ENCODE results near the gene PCDHA2. TPM values are rescaled to one million over a fixed set of nuclear protein-coding genes. Genes with fewer than 3 reads are reported as not detected.
"Not testable (repeated sequence)": the region's sequence is repeated elsewhere in the genome, so short reads cannot be mapped to it uniquely, and the experiment has no call there.

PCDHA2 gene
- total RNA-seq, 3 donors from 2014 or later: 0.32 TPM; not detected in 2

DNA sequence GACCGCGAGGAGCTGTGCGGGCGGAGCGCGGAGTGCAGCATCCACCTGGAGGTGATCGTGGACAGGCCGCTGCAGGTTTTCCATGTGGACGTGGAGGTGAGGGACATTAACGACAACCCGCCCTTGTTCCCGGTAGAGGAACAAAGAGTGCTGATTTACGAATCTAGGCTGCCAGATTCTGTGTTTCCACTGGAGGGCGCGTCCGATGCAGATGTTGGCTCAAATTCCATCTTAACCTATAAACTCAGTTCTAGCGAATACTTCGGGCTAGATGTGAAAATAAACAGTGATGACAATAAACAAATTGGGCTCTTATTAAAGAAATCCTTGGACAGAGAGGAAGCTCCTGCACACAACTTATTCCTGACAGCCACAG is 33.7 kb downstream of the PCDHA2 start:
- Histone ChIP-seq H3K36me3 (ENCODE audit: low read depth) (no peaks in the 10 kb centered on the region), H3K4me3 (no peak overlapping the region), H3K9me3 (peaks cover 39% of the 10 kb centered on the region), H3K4me1 (ENCODE audit: low read depth) (no peaks in the 10 kb centered on the region)
- intact Hi-C loops (cut with DNase I, micrococcal nuclease): no loop called here
- TF ChIP-seq, protein P1, sequence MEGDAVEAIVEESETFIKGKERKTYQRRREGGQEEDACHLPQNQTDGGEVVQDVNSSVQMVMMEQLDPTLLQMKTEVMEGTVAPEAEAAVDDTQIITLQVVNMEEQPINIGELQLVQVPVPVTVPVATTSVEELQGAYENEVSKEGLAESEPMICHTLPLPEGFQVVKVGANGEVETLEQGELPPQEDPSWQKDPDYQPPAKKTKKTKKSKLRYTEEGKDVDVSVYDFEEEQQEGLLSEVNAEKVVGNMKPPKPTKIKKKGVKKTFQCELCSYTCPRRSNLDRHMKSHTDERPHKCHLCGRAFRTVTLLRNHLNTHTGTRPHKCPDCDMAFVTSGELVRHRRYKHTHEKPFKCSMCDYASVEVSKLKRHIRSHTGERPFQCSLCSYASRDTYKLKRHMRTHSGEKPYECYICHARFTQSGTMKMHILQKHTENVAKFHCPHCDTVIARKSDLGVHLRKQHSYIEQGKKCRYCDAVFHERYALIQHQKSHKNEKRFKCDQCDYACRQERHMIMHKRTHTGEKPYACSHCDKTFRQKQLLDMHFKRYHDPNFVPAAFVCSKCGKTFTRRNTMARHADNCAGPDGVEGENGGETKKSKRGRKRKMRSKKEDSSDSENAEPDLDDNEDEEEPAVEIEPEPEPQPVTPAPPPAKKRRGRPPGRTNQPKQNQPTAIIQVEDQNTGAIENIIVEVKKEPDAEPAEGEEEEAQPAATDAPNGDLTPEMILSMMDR (IDR thresholded peaks at IDR 0.05): no peak
- DNase-seq: no peak
- no peak for ATAC-seq

- ATAC-seq; intact Hi-C loops (cut with DNase I, micrococcal nuclease); DNase-seq; H3K4me3 ChIP-seq; H3K36me3 ChIP-seq (ENCODE audit: low read depth); H3K4me1 ChIP-seq (ENCODE audit: low read depth): not testable (repeated sequence)
- peaks cover 43% of the 10 kb centered on the region for H3K9me3 ChIP-seq
Observed at GRCh38 chr5:140829511-140830501, 35.2 kb downstream of the PCDHA2 start.

DNA sequence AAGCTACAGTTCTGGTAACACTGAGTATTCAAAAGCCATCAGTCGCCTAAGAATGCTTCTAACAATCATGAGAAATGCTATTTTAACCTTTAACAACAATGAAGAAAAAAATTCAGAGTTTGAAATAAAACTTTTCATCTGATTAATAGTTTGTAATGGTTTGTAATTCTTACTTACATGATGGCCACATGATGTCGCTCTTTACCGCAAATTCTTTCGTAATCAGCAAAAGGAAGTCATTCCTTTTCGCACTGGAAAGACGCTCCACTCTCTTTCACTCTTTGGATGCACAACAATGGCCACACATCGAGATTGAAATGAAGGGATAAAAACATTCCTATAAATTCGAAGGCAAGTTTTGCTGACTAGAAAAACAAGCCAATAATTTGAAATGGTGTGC is 39.3 kb downstream of the PCDHA2 start, which contains the start of gene PCDHA7:
TSS of gene PCDHA7 (plus strand) at position 277 of the 400 bp plus-strand sequence. CDS start at position 392, 115 bp downstream.
- TF ChIP-seq, protein P1 (IDR thresholded peaks at IDR 0.05): no peak
- no peak for DNase-seq
- no peaks in the 10 kb centered on the region for H3K4me1 ChIP-seq (ENCODE audit: low read depth)
- no peak for ATAC-seq
- H3K4me3 ChIP-seq: no peak within 1 kb of the TSS
- H3K9me3 ChIP-seq: peaks cover 42% of the 10 kb centered on the region
- no peaks in the 10 kb centered on the region for H3K36me3 ChIP-seq (ENCODE audit: low read depth)
- intact Hi-C loops (cut with DNase I, micrococcal nuclease): no loop called here

GRCh38 chr5:140834439-140835008 is 39.9 kb downstream of the PCDHA2 start:
- not testable (repeated sequence) for H3K4me1 ChIP-seq (ENCODE audit: low read depth)

GRCh38 chr5:140835622-140836510 is 41.2 kb downstream of the PCDHA2 start:
- Histone ChIP-seq H3K4me1 (ENCODE audit: low read depth) (no peaks in the 10 kb centered on the region), H3K4me3 (no peak overlapping the region), H3K36me3 (ENCODE audit: low read depth) (no peaks in the 10 kb centered on the region), H3K9me3 (peaks cover 24% of the 10 kb centered on the region)
- intact Hi-C loops (cut with DNase I, micrococcal nuclease): no loop called here
- DNase-seq (no peak), ATAC-seq (no peak)
- TF ChIP-seq, protein P1 (IDR thresholded peaks at IDR 0.05): no peak

More at GRCh38 chr5:140834439-140835008, 39.9 kb downstream of the PCDHA2 start:
- DNase-seq: peak in 1 of 3 donors; percentile 33
- H3K36me3 ChIP-seq (ENCODE audit: low read depth); ATAC-seq; intact Hi-C loops (cut with DNase I, micrococcal nuclease); H3K4me3 ChIP-seq: not testable (repeated sequence)
- peaks cover 36% of the 10 kb centered on the region for H3K9me3 ChIP-seq
